Measurements from ENCODE around the gene THOP1.

THOP1 gene

GRCh38 chr19:2785244-2785997 lies at the start of gene THOP1:
TSS of gene THOP1 (plus strand) at chr19:2785503. CDS start at chr19:2785663, 160 bp downstream.
- H3K27ac ChIP-seq: peak within 1 kb of the TSS; percentile 38

GRCh38 chr19:2736550-2737190 lies 48.6 kb upstream of the THOP1 start:
- no peak for DNase-seq (ENCODE audit: low read depth, low spot score)
- H3K27ac ChIP-seq: no peak overlapping the region

More at GRCh38 chr19:2785244-2785997, at the start of gene THOP1:
- peak; percentile 95 for DNase-seq (ENCODE audit: low read depth, low spot score)

GRCh38 chr19:2739602-2740313 lies 45.5 kb upstream of the THOP1 start, which contains the start of gene SLC39A3:
TSS of gene SLC39A3 (minus strand) at chr19:2740017. CDS start at chr19:2737257, 2,760 bp downstream.
- no peak within 1 kb of the TSS for H3K27ac ChIP-seq

GRCh38 chr19:2740314-2740656 lies 45.0 kb upstream of the THOP1 start:
- H3K27ac ChIP-seq: no peak overlapping the region
- no peak for DNase-seq (ENCODE audit: low read depth, low spot score)

More at GRCh38 chr19:2739602-2740313, 45.5 kb upstream of the THOP1 start, which contains the start of gene SLC39A3:
- DNase-seq (ENCODE audit: low read depth, low spot score): peak; percentile 87

- DNase-seq (ENCODE audit: low read depth, low spot score): no peak
Measured at GRCh38 chr19:2743099-2743498, 42.2 kb upstream of the THOP1 start.

GRCh38 chr19:2744113-2744512 lies 41.2 kb upstream of the THOP1 start:
- no peak overlapping the region for H3K27ac ChIP-seq
- DNase-seq (ENCODE audit: low read depth, low spot score): no peak

More at GRCh38 chr19:2743099-2743498, 42.2 kb upstream of the THOP1 start:
- H3K27ac ChIP-seq: no peak overlapping the region

- H3K27ac ChIP-seq: no peak overlapping the region
- DNase-seq (ENCODE audit: low read depth, low spot score): no peak
Measured at GRCh38 chr19:2747349-2747748, 38.0 kb upstream of the THOP1 start.

- H3K27ac ChIP-seq: no peak overlapping the region
- no peak for DNase-seq (ENCODE audit: low read depth, low spot score)
Measured at GRCh38 chr19:2750808-2751437, 34.4 kb upstream of the THOP1 start.

- no peak overlapping the region for H3K27ac ChIP-seq
- DNase-seq (ENCODE audit: low read depth, low spot score): no peak
Measured at GRCh38 chr19:2751438-2751830, 33.9 kb upstream of the THOP1 start.

GRCh38 chr19:2754659-2755447 lies 30.4 kb upstream of the THOP1 start:
- no peak for DNase-seq (ENCODE audit: low read depth, low spot score)
- H3K27ac ChIP-seq: no peak overlapping the region

GRCh38 chr19:2755448-2755705 lies 29.9 kb upstream of the THOP1 start:
- DNase-seq (ENCODE audit: low read depth, low spot score): no peak
- H3K27ac ChIP-seq: no peak overlapping the region

GRCh38 chr19:2755811-2756210 lies 29.5 kb upstream of the THOP1 start:
- DNase-seq (ENCODE audit: low read depth, low spot score): no peak
- H3K27ac ChIP-seq: no peak overlapping the region

GRCh38 chr19:2756477-2756876 lies 28.8 kb upstream of the THOP1 start:
- no peak for DNase-seq (ENCODE audit: low read depth, low spot score)
- H3K27ac ChIP-seq: no peak overlapping the region

GRCh38 chr19:2756921-2757881 lies 28.1 kb upstream of the THOP1 start:
- no peak for DNase-seq (ENCODE audit: low read depth, low spot score)
- H3K27ac ChIP-seq: no peak overlapping the region

GRCh38 chr19:2758601-2759313 lies 26.5 kb upstream of the THOP1 start:
- no peak overlapping the region for H3K27ac ChIP-seq
- DNase-seq (ENCODE audit: low read depth, low spot score): no peak

- no peak for DNase-seq (ENCODE audit: low read depth, low spot score)
- no peak overlapping the region for H3K27ac ChIP-seq
Measured at GRCh38 chr19:2759362-2759761, 25.9 kb upstream of the THOP1 start.

- no peak overlapping the region for H3K27ac ChIP-seq
- no peak for DNase-seq (ENCODE audit: low read depth, low spot score)
Measured at GRCh38 chr19:2759965-2760364, 25.3 kb upstream of the THOP1 start.

- no peak for DNase-seq (ENCODE audit: low read depth, low spot score)
- no peak overlapping the region for H3K27ac ChIP-seq
Measured at GRCh38 chr19:2761309-2761677, 24.0 kb upstream of the THOP1 start.
